ENCODE measurements around the gene CAMK1D.
"Not testable (repeated sequence)": the region's sequence is repeated elsewhere in the genome, so short reads cannot be mapped to it uniquely, and the experiment has no call there.

Gene CAMK1D

DNA sequence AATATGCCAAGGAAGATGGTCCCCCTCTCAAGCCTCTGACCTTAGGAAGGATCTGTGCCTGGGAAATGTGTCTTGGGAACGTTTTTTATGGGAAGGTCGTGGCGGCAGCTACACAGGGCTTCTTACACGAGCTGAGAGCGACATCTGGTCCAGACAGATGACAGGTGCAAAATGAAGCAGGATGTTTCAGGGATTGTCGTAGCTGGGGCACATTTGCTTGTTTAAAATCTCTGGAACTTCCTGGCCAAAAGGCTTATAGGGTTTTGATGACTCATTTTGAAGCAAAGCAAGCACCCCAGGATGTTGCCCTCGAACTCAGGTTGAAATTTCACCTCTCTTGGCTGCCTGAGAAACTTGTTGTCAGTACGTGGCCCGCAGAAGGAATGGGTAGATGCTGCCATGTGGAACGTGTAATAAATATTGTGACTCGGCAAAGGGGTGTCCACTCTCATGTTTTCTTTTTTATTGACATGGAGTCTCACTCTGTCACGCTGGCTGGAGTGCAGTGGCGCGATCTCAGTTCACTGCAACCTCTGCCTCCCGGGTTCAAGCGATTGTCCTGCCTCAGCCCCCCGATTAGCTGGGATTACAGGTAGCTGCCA, 117.5 kb downstream of the CAMK1D start:
- DNase-seq (ENCODE audit: low read depth in 2 of 2) = no peak

DNA sequence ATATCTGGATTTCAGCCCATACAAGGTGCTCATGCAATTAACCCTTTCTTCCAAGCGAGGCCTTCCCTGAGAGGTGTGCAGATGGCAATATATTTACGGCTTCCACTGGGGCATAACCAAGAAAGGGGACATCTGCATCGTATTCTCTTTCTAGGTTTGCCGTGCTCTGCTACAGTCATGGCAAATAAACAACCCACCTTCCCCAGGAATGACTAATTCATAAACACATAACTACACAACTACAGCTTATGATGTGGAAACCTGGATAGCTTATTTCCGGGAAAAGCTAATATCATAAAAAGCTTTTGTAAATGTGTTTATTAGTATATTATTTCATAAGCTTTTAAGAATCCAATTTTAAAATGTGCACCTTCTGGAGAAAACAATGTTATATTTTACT, 120.0 kb downstream of the CAMK1D start:
- no peak for DNase-seq (ENCODE audit: low read depth in 2 of 2)

DNA sequence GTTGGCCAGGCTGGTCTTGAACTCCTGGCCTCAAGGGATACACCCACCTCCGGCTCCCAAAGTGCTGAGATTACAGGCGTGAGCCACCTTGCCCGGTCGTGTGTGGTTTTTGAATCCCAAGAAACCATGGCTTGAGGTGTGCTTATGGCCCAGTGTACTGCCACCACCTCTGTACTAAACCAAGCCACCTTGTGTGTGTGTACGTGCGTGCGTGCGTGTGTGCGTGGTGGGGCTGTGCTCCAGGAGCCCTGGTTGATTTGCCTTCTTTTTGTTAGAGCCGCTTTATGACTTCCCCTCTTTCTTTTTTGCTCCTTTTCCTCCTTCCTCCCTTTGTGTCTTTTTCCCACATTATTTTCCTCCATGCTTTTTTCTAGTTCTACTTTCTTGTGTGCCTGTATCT, 121.4 kb downstream of the CAMK1D start:
- DNase-seq (ENCODE audit: low read depth in 2 of 2) = no peak

DNA sequence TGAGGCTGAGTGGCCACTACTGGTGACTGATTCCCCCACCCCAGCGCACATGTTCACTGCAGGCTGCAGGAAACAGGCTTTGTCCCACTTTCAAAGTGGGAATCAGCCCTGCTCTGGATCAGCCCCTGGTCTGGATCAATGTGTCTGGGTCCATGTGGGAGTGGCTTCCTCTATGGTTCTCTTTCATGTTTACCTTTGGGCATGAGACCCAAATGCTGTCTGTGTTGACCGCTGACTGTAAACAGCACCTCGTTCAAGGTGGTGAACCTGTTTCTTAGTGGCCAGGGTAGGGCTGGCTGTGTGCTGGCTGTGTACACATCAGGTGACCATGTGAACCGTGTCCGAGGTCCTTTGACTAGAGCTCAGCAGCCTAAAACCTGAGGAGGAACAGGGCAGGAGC, 121.8 kb downstream of the CAMK1D start:
- DNase-seq (ENCODE audit: low read depth in 2 of 2) = no peak

DNA sequence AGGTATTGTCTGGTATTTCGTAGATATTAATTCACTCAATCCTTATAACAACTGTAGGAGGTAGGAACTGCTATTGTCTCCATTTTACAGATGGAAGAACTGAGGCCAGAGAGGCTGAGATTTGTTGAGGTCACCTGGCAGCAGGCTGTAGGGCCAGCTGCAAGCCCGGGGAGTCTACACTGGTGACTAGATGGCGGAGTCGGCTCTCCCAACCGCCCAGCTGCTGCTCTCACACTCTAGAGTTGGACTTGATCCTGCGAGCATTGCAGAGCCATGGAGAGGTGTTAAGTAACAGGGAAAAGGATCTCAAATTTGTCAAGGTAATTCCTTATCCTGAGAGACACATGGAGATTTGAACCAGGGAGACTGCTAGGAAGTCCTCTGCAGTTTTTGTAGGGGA, 124.1 kb downstream of the CAMK1D start:
- DNase-seq (ENCODE audit: low read depth in 2 of 2) = no peak

DNA sequence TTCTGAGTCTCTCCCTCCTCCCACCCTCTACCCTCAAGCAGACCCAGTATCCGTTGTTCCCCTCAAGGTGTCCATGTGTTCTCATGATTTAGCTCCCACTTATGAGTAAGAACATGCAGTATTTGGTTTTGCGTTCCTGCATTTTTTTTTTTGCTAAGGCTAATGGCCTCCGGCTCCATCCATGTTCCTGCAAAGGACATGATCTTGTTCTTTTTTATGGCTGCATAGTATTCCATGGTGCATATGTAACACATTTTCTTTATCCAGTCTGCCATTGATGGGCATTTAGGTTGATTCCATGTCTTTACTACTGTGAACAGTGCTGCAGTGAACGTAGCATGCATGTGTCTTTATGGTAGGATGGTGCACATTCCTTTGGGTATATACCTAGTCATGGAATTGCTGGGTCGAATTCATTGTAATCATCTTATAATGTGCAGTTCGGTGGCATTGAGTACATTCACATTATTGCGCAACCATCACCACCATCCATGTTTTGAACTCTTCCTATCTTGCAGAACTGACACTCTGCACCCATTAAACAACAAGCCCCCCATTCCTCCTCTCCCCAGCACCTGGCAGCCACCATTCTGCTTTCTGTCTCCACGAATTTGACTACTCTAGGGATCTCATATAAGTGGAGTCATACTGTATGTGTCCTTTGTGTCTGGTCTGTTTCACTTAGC, 125.5 kb downstream of the CAMK1D start:
- no peak for DNase-seq (ENCODE audit: low read depth in 2 of 2)

DNA sequence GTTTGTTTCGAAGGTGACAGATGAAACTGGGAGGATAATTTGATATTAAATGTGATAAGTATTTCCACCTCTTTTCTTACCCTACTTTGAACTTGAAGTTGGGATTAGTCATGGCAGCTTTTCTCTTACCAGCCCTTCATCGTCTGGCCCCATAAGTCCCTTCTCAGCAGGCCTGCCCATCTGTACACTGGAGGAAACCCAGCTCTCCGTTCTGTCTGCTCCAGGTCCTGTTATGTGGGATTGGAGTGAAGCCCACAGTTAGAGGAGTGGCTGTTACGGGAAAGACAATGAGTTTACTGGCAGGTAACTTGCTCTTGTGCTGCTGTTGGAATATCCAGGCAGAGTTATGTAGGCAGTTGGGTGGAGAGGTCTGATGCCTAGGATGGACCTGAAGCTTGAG, 127.3 kb downstream of the CAMK1D start:
- DNase-seq (ENCODE audit: low read depth in 2 of 2) = no peak

DNA sequence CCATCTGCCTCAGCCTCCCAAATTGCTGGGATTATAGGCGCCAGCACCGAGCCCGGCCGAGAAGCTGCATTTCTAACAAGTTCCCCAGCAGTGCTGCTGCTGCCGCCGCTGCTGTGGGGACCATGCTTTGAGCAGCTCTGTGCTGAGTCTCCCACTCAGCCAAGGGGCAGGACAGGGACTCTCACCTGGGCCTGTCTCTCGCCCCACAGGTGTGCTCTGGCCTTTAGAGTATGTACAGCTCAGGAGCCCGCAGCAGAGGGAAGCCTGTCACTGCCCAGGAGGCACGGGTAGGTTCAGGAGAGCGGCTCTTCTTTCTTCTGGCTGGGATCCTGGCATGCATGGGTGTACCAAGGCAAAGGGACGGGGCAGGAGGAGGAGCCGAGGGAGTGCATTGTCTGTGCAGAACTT, 130.1 kb downstream of the CAMK1D start:
- DNase-seq (ENCODE audit: low read depth in 2 of 2) = no peak

DNA sequence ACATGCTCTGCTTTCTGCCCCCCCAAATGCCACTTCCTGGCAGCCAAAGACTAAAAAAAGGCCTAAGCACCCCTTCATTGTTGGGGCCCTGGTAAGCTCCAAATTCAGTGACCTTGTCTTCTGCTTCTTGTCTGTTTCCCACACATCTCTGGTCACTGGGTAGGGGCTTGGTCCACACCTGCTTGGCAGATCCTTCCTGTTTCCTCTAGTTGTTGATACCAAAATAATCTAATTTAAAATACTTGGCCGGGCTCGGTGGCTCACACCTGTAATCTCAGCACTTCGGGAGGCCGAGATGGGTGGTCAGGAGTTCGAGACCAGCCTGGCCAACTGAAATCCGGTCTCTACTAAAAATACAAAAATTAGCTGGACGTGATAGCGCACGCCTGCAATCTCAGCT, 130.6 kb downstream of the CAMK1D start:
- DNase-seq (ENCODE audit: low read depth in 2 of 2) = no peak

DNA sequence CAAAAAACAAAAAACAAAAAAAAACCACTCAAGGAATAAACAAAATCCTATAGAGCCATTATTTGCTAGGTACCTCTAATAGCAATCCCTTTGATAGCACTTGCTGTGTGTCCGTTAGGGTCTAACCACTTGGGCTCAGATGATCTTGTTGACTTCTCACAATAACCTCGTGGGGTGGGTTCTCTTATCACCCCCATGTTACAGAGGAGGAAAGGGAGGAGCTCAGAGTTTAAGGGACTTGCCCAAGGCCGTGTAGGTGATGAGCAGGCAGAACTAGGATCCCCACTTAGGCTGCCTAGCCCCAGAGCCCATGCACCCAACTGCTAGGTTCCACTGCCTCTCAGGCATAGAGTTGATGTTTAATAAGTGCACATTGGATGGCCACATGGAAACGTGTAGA, 131.1 kb downstream of the CAMK1D start:
- no peak for DNase-seq (ENCODE audit: low read depth in 2 of 2)

DNA sequence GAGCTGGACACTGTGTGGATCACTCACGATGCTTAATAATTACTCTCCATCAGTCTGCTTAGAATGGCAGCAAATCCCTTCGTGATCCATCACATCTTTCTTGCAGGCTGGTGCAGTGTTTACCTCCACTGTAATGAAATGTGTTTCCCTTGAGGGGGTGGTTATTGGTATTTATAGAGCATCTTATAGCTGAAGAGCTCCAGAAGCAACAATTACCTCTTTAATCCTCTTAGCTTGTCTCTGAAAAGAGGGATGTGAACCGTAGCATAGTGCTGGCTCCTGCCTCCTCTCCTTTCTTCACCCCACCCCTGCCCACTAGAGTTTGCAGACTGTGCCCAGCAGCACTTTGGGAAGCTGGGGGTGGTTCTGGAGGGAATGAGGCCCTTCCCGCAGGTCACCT, 132.6 kb downstream of the CAMK1D start:
- no peak for DNase-seq (ENCODE audit: low read depth in 2 of 2)

DNA sequence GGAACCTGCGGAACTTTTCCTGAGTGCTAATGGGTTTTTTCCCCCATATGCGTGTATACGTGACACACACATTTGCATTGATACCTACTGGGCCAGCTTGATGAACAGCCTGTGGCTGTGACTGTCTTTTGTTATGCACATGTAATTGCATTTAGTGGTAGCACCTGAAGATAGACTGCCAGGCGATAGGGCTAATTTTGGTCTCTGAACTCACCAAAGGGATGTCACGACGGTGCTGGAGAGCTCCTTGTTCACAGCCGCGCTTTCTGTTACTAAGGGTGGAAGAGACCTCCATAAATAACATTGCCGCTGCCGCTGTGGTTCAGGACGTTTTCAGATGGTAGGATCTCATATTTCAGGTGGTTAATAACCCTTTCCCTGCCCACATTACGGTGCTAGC, 133.2 kb downstream of the CAMK1D start:
- DNase-seq (ENCODE audit: low read depth in 2 of 2) = no peak

DNA sequence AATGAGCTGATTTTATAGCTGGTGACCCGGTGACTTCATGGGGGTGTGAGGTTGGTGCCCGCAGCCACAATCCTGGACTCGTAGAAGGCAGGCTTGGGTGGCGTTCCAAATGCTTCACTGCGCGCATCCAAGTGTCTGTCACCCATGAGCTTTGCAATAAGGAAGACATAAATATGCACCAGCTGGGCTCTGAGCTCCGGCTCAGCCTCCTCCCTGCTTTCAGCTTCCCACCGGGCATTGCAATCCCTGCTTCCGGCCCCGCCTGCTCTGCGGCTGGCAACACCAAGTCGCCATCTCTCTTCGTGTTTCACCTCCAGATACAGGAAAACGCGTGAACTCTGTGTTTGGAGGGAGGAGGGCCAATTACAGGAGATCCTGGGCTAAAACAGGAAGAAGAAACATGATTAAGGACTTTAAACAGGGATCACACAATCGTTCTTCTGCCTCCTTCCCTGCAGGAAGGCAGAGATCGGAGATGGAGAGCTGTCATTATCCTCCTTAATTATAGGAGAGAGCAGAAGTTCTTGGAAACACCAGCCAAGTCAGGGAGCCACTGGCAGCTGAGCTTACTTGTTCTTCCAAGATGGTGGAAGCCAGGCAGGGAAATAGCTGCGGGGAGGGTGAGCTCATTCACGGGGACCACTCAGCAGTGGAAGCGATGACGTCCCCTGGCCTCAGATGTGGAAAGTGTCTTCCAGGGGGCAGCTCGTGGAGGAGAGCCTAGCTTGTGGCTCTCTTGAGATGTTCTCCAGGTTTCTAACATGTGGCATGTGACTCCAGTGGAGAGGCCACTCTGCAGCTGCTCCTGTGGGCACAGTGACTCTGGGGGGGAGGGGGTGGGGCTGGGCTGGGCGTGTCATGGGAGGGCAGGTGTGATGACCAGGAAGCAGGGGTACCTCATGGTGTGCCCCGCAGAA, 134.9 kb downstream of the CAMK1D start:
- DNase-seq (ENCODE audit: low read depth in 2 of 2) = no peak

DNA sequence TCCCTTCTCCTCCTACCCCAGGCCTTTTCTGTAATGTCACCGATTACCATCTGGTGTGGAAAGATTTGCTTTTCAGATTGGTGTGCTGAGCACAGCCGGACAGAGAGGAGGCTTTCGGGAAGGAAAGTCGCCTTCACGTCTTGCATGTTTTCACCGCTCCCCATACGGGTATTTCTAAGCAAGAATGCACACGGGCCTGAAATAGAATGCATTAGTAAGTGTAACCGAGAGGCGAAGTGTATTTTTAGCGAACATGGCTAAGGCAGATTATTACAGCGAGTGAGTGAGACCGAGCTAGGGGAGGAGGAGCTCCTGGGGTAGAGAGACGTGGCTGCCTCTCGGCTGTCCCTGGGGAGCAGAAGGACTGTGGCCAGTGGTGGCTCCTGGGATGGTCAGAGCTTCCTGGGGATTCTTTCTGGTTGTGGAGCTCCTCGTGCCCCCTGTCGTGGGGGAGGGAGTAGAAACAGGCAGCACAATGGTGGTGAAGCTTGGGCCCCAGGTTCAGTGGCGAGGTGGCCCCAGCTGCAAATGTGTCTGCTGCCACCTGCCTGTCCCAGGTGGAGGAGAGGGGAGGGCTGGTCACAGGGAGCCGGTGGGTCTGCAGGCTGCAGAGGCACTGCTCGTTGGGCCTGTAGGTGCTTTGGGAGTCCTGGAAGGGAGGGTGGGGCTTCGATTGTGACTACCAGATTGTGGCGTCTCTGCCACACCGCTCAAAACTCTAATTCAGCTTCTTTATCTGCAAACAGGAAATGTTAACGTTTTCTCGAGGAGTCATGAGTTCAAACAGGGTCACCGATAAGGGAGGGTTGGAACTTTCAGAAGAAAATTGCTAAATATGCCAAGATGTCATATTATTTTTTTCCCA, 135.8 kb downstream of the CAMK1D start:
- DNase-seq (ENCODE audit: low read depth in 2 of 2) = no peak

DNA sequence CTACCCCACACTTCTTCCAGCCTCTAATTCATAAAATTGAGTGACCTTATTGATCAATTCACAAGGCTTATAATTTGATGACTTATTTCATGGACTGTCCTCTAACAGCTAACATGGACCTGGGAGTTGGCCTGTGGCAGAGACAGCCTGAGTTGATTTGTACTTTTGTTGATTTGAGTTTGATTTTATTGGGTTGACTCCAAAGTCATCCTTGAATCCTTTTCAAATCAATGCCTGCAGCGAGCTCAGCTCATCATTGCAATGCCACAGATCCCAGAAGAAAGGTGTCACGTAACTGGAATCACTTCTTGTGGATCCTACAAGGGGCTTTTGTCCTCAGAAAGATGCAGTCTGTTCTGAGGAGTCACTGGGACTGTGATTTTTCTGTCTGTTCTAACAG, 138.0 kb downstream of the CAMK1D start:
- DNase-seq (ENCODE audit: low read depth in 2 of 2) = no peak

DNA sequence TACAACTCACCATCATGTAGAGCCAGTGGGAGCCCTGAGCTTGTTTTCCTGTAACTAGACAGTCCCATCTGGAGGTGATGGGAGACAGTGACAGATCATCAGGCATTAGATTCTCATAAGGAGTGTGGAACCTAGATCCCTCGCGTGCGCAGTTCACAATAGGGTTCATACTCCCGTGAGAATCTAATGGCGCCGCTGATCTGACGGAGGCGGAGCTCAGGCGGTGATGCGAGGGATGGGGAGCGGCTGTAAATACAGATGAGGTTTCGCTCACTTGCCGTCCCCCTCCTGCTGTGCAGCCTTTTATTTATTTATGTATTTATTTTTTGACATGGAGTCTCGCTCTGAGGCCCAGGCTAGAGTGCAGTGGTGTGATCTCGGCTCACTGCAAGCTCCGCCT, 139.3 kb downstream of the CAMK1D start:
- DNase-seq (ENCODE audit: low read depth in 2 of 2) = no peak

DNA sequence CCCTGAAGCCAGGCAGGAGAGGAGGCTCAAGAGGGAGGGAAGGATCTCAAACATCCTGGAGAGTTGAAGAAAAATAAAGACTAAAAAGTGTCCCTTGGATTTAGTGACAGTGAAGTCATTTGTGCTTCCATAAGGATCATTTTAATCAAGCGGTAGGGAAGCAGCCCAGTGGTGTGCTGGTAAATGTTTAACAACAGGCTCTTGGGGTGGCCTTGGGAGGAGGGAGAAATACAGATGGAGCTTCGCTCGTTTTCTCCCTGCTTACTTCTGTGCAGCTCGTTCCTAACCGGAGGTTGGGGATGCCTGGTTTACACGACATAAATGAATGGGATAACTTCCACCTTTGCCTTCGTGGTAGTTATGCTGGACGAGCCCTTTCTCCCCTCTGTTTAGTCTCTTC, 140.0 kb downstream of the CAMK1D start:
- no peak for DNase-seq (ENCODE audit: low read depth in 2 of 2)

DNA sequence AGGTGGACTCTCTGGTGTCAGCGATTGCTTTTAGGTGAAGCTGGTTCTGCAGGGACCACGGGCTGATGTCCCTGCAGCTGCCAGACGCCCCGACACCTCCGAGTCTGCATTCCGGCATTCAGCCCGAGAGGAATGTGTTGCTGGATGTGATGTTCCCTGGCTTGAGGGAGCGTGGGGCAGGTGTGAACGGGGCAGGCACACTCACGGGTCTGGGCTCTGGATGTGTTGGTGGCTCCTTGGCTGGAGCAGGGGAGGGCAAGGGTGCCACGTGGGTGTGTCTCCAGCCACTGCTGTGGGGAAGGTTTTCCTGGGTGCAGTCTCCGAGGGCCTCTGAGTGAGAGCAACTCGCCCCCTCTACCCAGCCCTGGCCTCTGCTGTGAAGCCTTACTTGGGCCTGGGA, 140.5 kb downstream of the CAMK1D start:
- no peak for DNase-seq (ENCODE audit: low read depth in 2 of 2)

DNA sequence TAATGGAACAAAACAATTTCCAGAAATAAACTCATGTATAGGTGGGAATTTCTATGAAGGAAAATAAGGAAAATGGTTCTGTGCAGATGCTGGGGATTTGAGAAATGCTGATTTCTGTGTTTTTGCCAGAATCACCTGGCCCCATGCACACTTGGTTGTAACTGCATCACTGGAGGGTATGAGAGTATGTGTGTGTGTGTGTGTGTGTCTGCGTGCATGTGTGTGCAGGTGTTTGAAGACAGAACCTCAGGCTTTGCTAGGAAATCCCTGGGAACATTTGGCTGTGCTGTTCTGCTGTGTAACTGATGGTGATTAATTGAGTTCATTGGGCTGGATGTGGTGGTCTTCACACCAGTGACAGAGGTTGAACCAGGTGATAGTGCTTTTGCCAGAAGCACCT, 141.6 kb downstream of the CAMK1D start:
- DNase-seq (ENCODE audit: low read depth in 2 of 2) = no peak

DNA sequence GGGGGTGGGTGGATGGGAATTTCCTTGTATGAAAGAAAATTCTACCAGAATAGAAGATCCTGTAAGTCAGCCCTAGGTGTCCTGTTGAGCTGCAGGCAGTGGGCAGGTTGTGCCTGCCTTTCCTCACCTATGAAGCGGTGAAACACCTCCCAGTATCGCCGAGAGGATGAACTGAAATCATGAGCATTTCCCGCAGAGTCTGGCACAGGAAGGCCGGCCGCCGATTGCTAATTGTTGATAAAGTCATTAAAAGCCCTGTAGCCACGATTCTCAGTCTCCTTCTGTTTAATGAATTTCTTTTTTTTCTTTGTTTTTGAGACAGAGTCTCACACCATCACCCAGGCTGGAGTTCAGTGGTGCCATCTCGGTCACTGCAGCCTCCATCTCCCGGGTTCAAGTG, 142.1 kb downstream of the CAMK1D start:
- no peak for DNase-seq (ENCODE audit: low read depth in 2 of 2)

DNA sequence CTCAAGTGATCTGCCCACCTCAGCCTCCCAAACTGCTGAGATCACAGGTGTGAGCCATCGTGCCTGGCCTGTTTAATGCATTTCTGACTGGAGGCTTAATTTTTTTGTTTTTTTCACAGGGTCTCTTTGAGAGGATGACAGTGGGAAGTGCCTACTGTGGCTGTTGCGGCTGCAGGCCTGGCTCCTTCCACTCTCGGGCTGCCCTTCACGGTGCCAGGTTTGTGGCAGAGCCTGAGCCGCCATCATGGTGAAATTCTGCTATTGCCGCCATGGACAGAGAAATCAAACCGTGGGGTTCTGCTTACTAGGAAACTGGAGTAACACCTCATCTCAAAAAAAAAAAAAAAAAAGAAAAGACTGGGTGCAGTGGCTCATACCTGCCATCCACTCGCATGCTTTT, 142.7 kb downstream of the CAMK1D start:
- no peak for DNase-seq (ENCODE audit: low read depth in 2 of 2)

DNA sequence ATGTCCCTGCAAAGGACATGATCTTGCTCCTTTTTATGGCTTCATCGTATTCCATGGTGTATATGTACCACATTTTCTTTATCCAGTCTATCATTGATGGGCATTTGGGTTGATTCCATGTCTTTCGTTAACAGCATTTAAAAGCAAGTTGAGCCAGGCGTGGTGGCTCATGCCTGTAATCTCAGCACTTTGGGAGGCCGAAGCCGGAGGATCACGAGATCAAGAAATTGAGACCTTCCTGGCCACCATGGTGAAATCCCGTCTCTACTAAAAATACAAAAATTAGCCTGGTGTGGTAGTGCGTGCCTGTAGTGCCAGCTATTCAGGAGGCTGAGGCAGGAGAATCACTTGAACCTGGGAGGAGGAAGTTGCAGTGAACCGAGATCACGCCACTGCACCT, 147.7 kb downstream of the CAMK1D start:
- DNase-seq (ENCODE audit: low read depth in 2 of 2) = not testable (repeated sequence)
